ENCODE data around the gene OGG1. TPM values are rescaled to one million over a fixed set of nuclear protein-coding genes. Genes with fewer than 3 reads are reported as not detected.

The OGG1 gene
- total and polyA plus RNA-seq, 10 of the 15 experiments (the other 5 are each of a cell fraction or from before 2014, with no cell fraction given): 4.8 to 38.8 (median 27.2) TPM

DNA sequence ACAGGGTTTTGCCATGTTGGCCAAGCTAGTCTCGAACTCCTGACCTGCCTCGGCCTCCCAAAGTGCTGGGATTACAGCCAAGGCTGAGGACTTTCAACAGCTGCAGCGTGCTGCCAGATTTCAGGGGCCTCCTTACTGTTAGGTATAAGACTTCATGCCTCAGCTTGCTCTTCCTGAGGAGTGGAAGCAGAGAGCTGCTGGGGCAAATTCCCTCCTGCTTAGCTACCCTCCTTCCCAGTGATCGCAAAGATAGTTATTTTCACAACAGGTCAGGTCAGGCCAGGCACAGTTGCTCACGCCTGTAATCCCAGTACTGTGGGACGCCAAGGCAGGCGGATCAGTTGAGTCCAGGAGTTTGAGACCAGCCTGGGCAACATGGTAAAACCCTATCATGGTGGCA lies 48.7 kb upstream of the OGG1 start (continued):
- TF ChIP-seq, protein P1, sequence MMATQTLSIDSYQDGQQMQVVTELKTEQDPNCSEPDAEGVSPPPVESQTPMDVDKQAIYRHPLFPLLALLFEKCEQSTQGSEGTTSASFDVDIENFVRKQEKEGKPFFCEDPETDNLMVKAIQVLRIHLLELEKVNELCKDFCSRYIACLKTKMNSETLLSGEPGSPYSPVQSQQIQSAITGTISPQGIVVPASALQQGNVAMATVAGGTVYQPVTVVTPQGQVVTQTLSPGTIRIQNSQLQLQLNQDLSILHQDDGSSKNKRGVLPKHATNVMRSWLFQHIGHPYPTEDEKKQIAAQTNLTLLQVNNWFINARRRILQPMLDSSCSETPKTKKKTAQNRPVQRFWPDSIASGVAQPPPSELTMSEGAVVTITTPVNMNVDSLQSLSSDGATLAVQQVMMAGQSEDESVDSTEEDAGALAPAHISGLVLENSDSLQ (IDR thresholded peaks at IDR 0.05): no peak
- TF ChIP-seq, protein P2, sequence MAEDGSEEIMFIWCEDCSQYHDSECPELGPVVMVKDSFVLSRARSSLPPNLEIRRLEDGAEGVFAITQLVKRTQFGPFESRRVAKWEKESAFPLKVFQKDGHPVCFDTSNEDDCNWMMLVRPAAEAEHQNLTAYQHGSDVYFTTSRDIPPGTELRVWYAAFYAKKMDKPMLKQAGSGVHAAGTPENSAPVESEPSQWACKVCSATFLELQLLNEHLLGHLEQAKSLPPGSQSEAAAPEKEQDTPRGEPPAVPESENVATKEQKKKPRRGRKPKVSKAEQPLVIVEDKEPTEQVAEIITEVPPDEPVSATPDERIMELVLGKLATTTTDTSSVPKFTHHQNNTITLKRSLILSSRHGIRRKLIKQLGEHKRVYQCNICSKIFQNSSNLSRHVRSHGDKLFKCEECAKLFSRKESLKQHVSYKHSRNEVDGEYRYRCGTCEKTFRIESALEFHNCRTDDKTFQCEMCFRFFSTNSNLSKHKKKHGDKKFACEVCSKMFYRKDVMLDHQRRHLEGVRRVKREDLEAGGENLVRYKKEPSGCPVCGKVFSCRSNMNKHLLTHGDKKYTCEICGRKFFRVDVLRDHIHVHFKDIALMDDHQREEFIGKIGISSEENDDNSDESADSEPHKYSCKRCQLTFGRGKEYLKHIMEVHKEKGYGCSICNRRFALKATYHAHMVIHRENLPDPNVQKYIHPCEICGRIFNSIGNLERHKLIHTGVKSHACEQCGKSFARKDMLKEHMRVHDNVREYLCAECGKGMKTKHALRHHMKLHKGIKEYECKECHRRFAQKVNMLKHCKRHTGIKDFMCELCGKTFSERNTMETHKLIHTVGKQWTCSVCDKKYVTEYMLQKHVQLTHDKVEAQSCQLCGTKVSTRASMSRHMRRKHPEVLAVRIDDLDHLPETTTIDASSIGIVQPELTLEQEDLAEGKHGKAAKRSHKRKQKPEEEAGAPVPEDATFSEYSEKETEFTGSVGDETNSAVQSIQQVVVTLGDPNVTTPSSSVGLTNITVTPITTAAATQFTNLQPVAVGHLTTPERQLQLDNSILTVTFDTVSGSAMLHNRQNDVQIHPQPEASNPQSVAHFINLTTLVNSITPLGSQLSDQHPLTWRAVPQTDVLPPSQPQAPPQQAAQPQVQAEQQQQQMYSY (CRISPR knock-in tag; IDR thresholded peaks at IDR 0.05): no peak
- no peak for TF ChIP-seq NFYA (IDR thresholded peaks at IDR 0.05; ENCODE audit: borderline replicate concordance, low read depth, low read length)
- no peak for TF ChIP-seq CHD1 (IDR thresholded peaks at IDR 0.05; ENCODE audit: low read depth, low read length)
- TF ChIP-seq STAT1 (conservative IDR thresholded peaks at IDR 0.05): no peak
- no peak for TF ChIP-seq RAD21 (IDR thresholded peaks at IDR 0.05; ENCODE audit: insufficient read depth, low read depth, low read length)
- no peak for TF ChIP-seq BHLHE40 (IDR thresholded peaks at IDR 0.05; ENCODE audit: borderline replicate concordance in 1 of 2, low read depth in 2 of 2, low read length in 1 of 2)
- TF ChIP-seq NR2C2 (IDR thresholded peaks at IDR 0.05; ENCODE audit: borderline replicate concordance, control insufficient read depth, insufficient read length, low read depth): no peak
- TF ChIP-seq SUZ12 (IDR thresholded peaks at IDR 0.05; ENCODE audit: unreplicated experiment): no peak
- no peak for TF ChIP-seq TAF1 (IDR thresholded peaks at IDR 0.05; ENCODE audit: borderline replicate concordance, low read depth, low read length)

All from GM12878 (cell line).